Keratinocyte (primary cell): Measurements from ENCODE around the gene ARL13B. TPM values are rescaled to one million over a fixed set of nuclear protein-coding genes. Genes with fewer than 3 reads are reported as not detected.

Experiments used
- DNase-seq: peaks from one replicate; pipeline ENCODE4 v3.0.0-alpha.2; 2011; ENCODE audit warnings: low read depth, missing footprints, low spot score
- FAIRE-seq: peaks from 2 replicates; lab custom pipeline; 2011; peaks lifted over from hg19 to GRCh38; lab: Jason Lieb, UNC
- H2AFZ ChIP-seq: 2 replicates; pipeline ENCODE4 v1.6.0; 2012; ENCODE audit warnings: low read length, control low read depth, inconsistent platforms; ENCODE audit not compliant: control insufficient read depth
- H3K27ac ChIP-seq: 2 replicates; pipeline ENCODE4 v1.5.1; 2011; ENCODE audit warnings: low read length; ENCODE audit not compliant: control insufficient read depth, insufficient read depth
- H3K27me3 ChIP-seq: 3 replicates; pipeline ENCODE4 v1.6.0; 2011; ENCODE audit warnings: low read length; ENCODE audit not compliant: control insufficient read depth, insufficient read depth; ENCODE audit errors: extremely low read depth
- H3K36me3 ChIP-seq, 2 experiments: 2 replicates in 1 of 2; 3 replicates in 1 of 2; pipeline ENCODE4 v1.5.1; 2011; ENCODE audit warnings: low read length in 2 of 2, mild to moderate bottlenecking in 1 of 2; ENCODE audit not compliant: control insufficient read depth in 2 of 2, insufficient read depth in 2 of 2; ENCODE audit errors: extremely low read depth in 1 of 2
- H3K4me1 ChIP-seq: 3 replicates; pipeline ENCODE4 v1.5.1; 2011; ENCODE audit warnings: low read length; ENCODE audit not compliant: control insufficient read depth, insufficient read depth; ENCODE audit errors: extremely low read depth
- H3K4me2 ChIP-seq: 3 replicates; pipeline ENCODE4 v1.6.0; 2011; ENCODE audit warnings: low read depth, low read length; ENCODE audit not compliant: control insufficient read depth, insufficient read depth; ENCODE audit errors: extremely low read depth
- H3K4me3 ChIP-seq, 3 experiments: fragments of 200-600 bp in 1 of 3; sonication (generic) in 1 of 3; 2 replicates in 2 of 3; 3 replicates in 1 of 3; pipeline ENCODE4 v1.5.1; 2011 to 2016; ENCODE audit warnings: low read length in 3 of 3, mild to moderate bottlenecking in 3 of 3, control low read depth in 2 of 3, inconsistent platforms in 1 of 3, low read depth in 1 of 3, mixed read lengths in 1 of 3, mixed run types in 1 of 3, moderate library complexity in 1 of 3; ENCODE audit not compliant: control insufficient read depth in 2 of 3, insufficient read depth in 2 of 3; ENCODE audit errors: extremely low read depth in 1 of 3
- H3K79me2 ChIP-seq: 2 replicates; pipeline ENCODE4 v1.6.0; 2012; ENCODE audit warnings: low read length; ENCODE audit not compliant: control insufficient read depth, insufficient read depth
- H3K9ac ChIP-seq: 3 replicates; pipeline ENCODE4 v1.6.0; 2011; ENCODE audit warnings: low read length; ENCODE audit not compliant: control insufficient read depth, insufficient read depth; ENCODE audit errors: extremely low read depth
- H3K9me1 ChIP-seq: 3 replicates; pipeline ENCODE4 v1.6.0; 2011; ENCODE audit warnings: low read length; ENCODE audit not compliant: control insufficient read depth, insufficient read depth; ENCODE audit errors: extremely low read depth
- H3K9me3 ChIP-seq: 2 replicates; pipeline ENCODE4 v1.5.1; 2012; ENCODE audit warnings: low read depth, low read length; ENCODE audit not compliant: control insufficient read depth
- H4K20me1 ChIP-seq: 3 replicates; pipeline ENCODE4 v1.6.0; 2011; ENCODE audit warnings: low read length; ENCODE audit not compliant: control insufficient read depth, insufficient read depth; ENCODE audit errors: extremely low read depth
- CTCF ChIP-seq, 3 experiments: IDR thresholded peaks in 1 of 3; conservative IDR thresholded peaks in 1 of 3; optimal IDR thresholded peaks in 1 of 3; 2 replicates in 2 of 3; 3 replicates in 1 of 3; pipeline versions ENCODE3 to v1.5.1; 2011; ENCODE audit warnings: low read length in 3 of 3, mild to moderate bottlenecking in 3 of 3, moderate library complexity in 2 of 3, control low read depth in 1 of 3, inconsistent platforms in 1 of 3; ENCODE audit not compliant: insufficient read depth in 2 of 3; ENCODE audit errors: extremely low read depth in 1 of 3
- EZH2 ChIP-seq: IDR thresholded peaks from one replicate; pipeline ENCODE4 v1.6.1; 2012; ENCODE audit warnings: inconsistent platforms, mild to moderate bottlenecking, low read length, moderate library complexity
- dilution Hi-C: fragments of 300-500 bp; cut with MboI; formaldehyde crosslinking; loops from one replicate; pipeline ENCODE4 v1.7.0; 2020; ENCODE audit warnings: low sequenced_read_pairs; ENCODE audit not compliant: extremely low pct_ligation_motif_present
- polyA plus RNA-seq, 5 experiments: library from polyadenylated mRNA; depleted of rRNA in 3 of 5; stranded (reverse) in 3 of 5; stranded (forward) in 1 of 5; unstranded in 1 of 5; fragments of >200 nt; gene quantifications; 1 replicate in 1 of 5; 2 replicates in 3 of 5; 3 replicates in 1 of 5; pipeline versions ENCODE4 v1.2.1 to v1.2.3, GENCODE V29; 2011 to 2012; ENCODE audit warnings: missing spikeins in 2 of 5, low read depth in 1 of 5, low replicate concordance in 1 of 5

The ARL13B gene
- polyA plus RNA-seq, 1 donor (not counting 4 experiments of a cell fraction or from before 2014, with no cell fraction given), result 6.8 TPM

GRCh38 chr3:94081884-94082283 is 101.9 kb downstream of the ARL13B start:
- Histone ChIP-seq H4K20me1 (no peaks in the 10 kb centered on the region), H3K4me2 (no peak overlapping the region), H2AFZ (no peak overlapping the region), H3K36me3 (peaks cover 0 to 1% of the 10 kb centered on the region in 2 experiments), H3K9me3 (no peaks in the 10 kb centered on the region), H3K79me2 (no peaks in the 10 kb centered on the region), H3K27me3 (no peaks in the 10 kb centered on the region), H3K9me1 (no peaks in the 10 kb centered on the region), H3K9ac (no peak overlapping the region), H3K4me1 (no peaks in the 10 kb centered on the region), H3K4me3 (no peak overlapping the region), H3K27ac (no peak overlapping the region)
- DNase-seq (no peak), FAIRE-seq (no peak)
- dilution Hi-C loops, result no loop called here
- TF ChIP-seq EZH2 (no peak), CTCF (optimal IDR thresholded peaks at IDR 0.05 in 1 of 3, IDR thresholded peaks at IDR 0.05 in 1 of 3, conservative IDR thresholded peaks at IDR 0.05 in 1 of 3; ENCODE audit: extremely low read depth in 1 of 3, insufficient read depth in 2 of 3, low read length in 3 of 3) (no peak)

- no peak for FAIRE-seq
- H3K36me3 ChIP-seq, result peaks cover 0 to 1% of the 10 kb centered on the region in 2 experiments
These were observed 102.5 kb downstream of the ARL13B start for GRCh38 chr3:94082391-94082937.

More at GRCh38 chr3:94082391-94082937, 102.5 kb downstream of the ARL13B start:
- no peaks in the 10 kb centered on the region for H3K27me3 ChIP-seq
- H4K20me1 ChIP-seq, result no peaks in the 10 kb centered on the region
- H3K9ac ChIP-seq, result no peak overlapping the region
- DNase-seq, result no peak
- TF ChIP-seq EZH2, result no peak
- no peak for TF ChIP-seq CTCF (optimal IDR thresholded peaks at IDR 0.05 in 1 of 3, IDR thresholded peaks at IDR 0.05 in 1 of 3, conservative IDR thresholded peaks at IDR 0.05 in 1 of 3; ENCODE audit: extremely low read depth in 1 of 3, insufficient read depth in 2 of 3, low read length in 3 of 3)
- H3K9me1 ChIP-seq, result no peaks in the 10 kb centered on the region
- no peaks in the 10 kb centered on the region for H3K4me1 ChIP-seq
- no peaks in the 10 kb centered on the region for H3K9me3 ChIP-seq
- no peak overlapping the region for H2AFZ ChIP-seq
- no peaks in the 10 kb centered on the region for H3K79me2 ChIP-seq
- H3K4me2 ChIP-seq, result no peak overlapping the region
- no peak overlapping the region for H3K4me3 ChIP-seq
- no peak overlapping the region for H3K27ac ChIP-seq
- dilution Hi-C loops, result no loop called here
